SK-N-SH (cell line): ENCODE results near the gene PBX1. TPM values are rescaled to one million over a fixed set of nuclear protein-coding genes. Genes with fewer than 3 reads are reported as not detected.

Experiments
- CTCF ChIA-PET: fragments of 300-600, 350-600 bp; formaldehyde crosslinking; extraction: SDS; loops from one replicate; lab custom pipeline; 2021; lab: Yijun Ruan, JAX
- POLR2A ChIA-PET: fragments of 350-600 bp; sonication (Branson Sonifier 250); formaldehyde crosslinking; extraction: SDS; loops from one replicate; lab custom pipeline; 2020; ENCODE audit warnings: antibody characterized with exemption, inconsistent platforms; lab: Yijun Ruan, JAX
- DNase-seq: peaks from one replicate; pipeline ENCODE4 v3.0.0; 2012
- H2AFZ ChIP-seq: fragments of 200-600 bp; sonication (generic); 2 replicates; pipeline ENCODE4 v1.8.1; 2016; ENCODE audit warnings: antibody characterized with exemption, mild to moderate bottlenecking, low read depth
- H3F3A ChIP-seq: fragments of 200-600 bp; sonication (generic); replicated peaks from 2 replicates; pipeline ENCODE3; 2016; ENCODE audit warnings: antibody characterized with exemption, mild to moderate bottlenecking; ENCODE audit not compliant: insufficient read depth
- H3K27ac ChIP-seq, 2 experiments: fragments of 200-500 bp in 1 of 2; fragments of 200-600 bp in 1 of 2; sonication (Bioruptor generic) in 1 of 2; sonication (generic), shearing (Covaris generic) in 1 of 2; 2 replicates each; pipeline versions ENCODE4 v1.5.1 to v1.6.1; 2014 to 2016; ENCODE audit warnings: low read depth in 2 of 2, inconsistent platforms in 1 of 2, low read length in 1 of 2, mild to moderate bottlenecking in 1 of 2, mixed read lengths in 1 of 2
- H3K27me3 ChIP-seq: fragments of 200-600 bp; sonication (generic), shearing (Covaris generic); 2 replicates; pipeline ENCODE4 v1.6.1; 2016; ENCODE audit warnings: mixed run types; ENCODE audit not compliant: insufficient read depth
- H3K36me3 ChIP-seq, 2 experiments: fragments of 200-500 bp in 1 of 2; fragments of 200-600 bp in 1 of 2; sonication (Bioruptor generic) in 1 of 2; sonication (generic) in 1 of 2; replicated peaks in 1 of 2; 2 replicates each; pipeline versions ENCODE3 to v1.5.1; 2014 to 2016; ENCODE audit warnings: low read length in 1 of 2, mild to moderate bottlenecking in 1 of 2; ENCODE audit not compliant: insufficient read depth in 2 of 2, control insufficient read depth in 1 of 2
- H3K4me1 ChIP-seq, 2 experiments: fragments of 200-500 bp in 1 of 2; fragments of 200-600 bp in 1 of 2; sonication (Bioruptor generic) in 1 of 2; sonication (generic), shearing (Covaris generic) in 1 of 2; 2 replicates each; pipeline versions ENCODE4 v1.5.1 to v1.6.1; 2014 to 2016; ENCODE audit warnings: low read depth in 1 of 2, low read length in 1 of 2, mixed run types in 1 of 2; ENCODE audit not compliant: insufficient read depth in 2 of 2, control insufficient read depth in 1 of 2
- H3K4me2 ChIP-seq: fragments of 200-600 bp; sonication (generic), shearing (Covaris generic); 2 replicates; pipeline ENCODE4 v1.6.1; 2017; ENCODE audit warnings: mixed run types
- H3K4me3 ChIP-seq, 2 experiments: fragments of 200-500 bp in 1 of 2; fragments of 200-600 bp in 1 of 2; sonication (Bioruptor generic) in 1 of 2; sonication (generic), shearing (Covaris generic) in 1 of 2; 2 replicates each; pipeline versions ENCODE4 v1.5.1 to v1.8.1; 2014 to 2016; ENCODE audit warnings: low read depth in 2 of 2, inconsistent platforms in 1 of 2, low read length in 1 of 2, mild to moderate bottlenecking in 1 of 2, mixed read lengths in 1 of 2, moderate library complexity in 1 of 2
- H3K79me2 ChIP-seq: fragments of 200-600 bp; sonication (generic); 2 replicates; pipeline ENCODE4 v1.8.1; 2017; ENCODE audit warnings: mild to moderate bottlenecking; ENCODE audit not compliant: insufficient read depth
- H3K9ac ChIP-seq: fragments of 200-600 bp; sonication (generic); 2 replicates; pipeline ENCODE4 v1.6.1; 2017; ENCODE audit warnings: mixed run types
- H3K9me2 ChIP-seq: fragments of 200-600 bp; sonication (generic); 2 replicates; pipeline ENCODE4 v1.6.1; 2017; ENCODE audit warnings: mixed run types
- H3K9me3 ChIP-seq: fragments of 200-600 bp; sonication (generic); 2 replicates; pipeline ENCODE4 v1.6.1; 2017; ENCODE audit warnings: mixed run types, mild to moderate bottlenecking, moderate library complexity
- H4K20me1 ChIP-seq: fragments of 200-600 bp; sonication (generic); 2 replicates; pipeline ENCODE4 v1.6.1; 2017; ENCODE audit warnings: mild to moderate bottlenecking, mixed run types; ENCODE audit not compliant: insufficient read depth
- CTCF ChIP-seq: fragments of 200-600 bp; sonication (generic); IDR thresholded peaks from 2 replicates; pipeline ENCODE4 v1.6.1; 2017; ENCODE audit warnings: antibody characterized with exemption, mild to moderate bottlenecking, moderate library complexity
- ELF1 ChIP-seq: IDR thresholded peaks from 2 replicates; pipeline ENCODE4 v1.4.0; 2012
- FOSL2 ChIP-seq: IDR thresholded peaks from 2 replicates; pipeline ENCODE4 v1.4.0; 2012; ENCODE audit warnings: low read depth, mild to moderate bottlenecking, moderate library complexity, borderline replicate concordance
- FOXJ3 ChIP-seq: sonication (generic); formaldehyde crosslinking; IDR thresholded peaks from 2 replicates; pipeline ENCODE4 v1.5.1; 2020; ENCODE audit warnings: mild to moderate bottlenecking, missing genetic modification reagents
- GABPA ChIP-seq: IDR thresholded peaks from 2 replicates; pipeline ENCODE4 v1.4.0; 2012; ENCODE audit warnings: low read depth, mild to moderate bottlenecking
- NRF1 ChIP-seq: IDR thresholded peaks from 2 replicates; pipeline ENCODE4 v1.6.1; 2012; ENCODE audit warnings: low read depth, mild to moderate bottlenecking, low read length
- RCOR1 ChIP-seq: fragments of 150-350 bp; IDR thresholded peaks from 2 replicates; pipeline ENCODE4 v1.6.1; 2017; ENCODE audit warnings: antibody characterized with exemption, low read length
- REST ChIP-seq: IDR thresholded peaks from 2 replicates; pipeline ENCODE4 v1.6.1; 2012; ENCODE audit warnings: mild to moderate bottlenecking, low read depth, low read length, moderate library complexity
- TAF1 ChIP-seq: IDR thresholded peaks from 2 replicates; pipeline ENCODE4 v1.6.1; 2012; ENCODE audit warnings: low read depth, mild to moderate bottlenecking, low read length, moderate library complexity, borderline replicate concordance
- USF2 ChIP-seq: fragments of 150-350 bp; IDR thresholded peaks from 2 replicates; pipeline ENCODE4 v1.6.1; 2017; ENCODE audit warnings: antibody characterized with exemption, low read length, low read depth, borderline replicate concordance
- WGBS: methylation state at CpG from one replicate; pipeline ENCODE4 v1.1.6; 2017; ENCODE audit warnings: low lambda C conversion rate; 5-methylcytosine and 5-hydroxymethylcytosine counted together
- polyA plus RNA-seq, 3 experiments: library from polyadenylated mRNA; depleted of rRNA; stranded (reverse); fragments of >200 nt; gene quantifications; 2 replicates each; pipeline ENCODE4 v1.2.3, GENCODE V29; 2012

PBX1 gene
- polyA plus RNA-seq, 1 of the 3 experiments (the other 2 are of a cell fraction) = 27.0 TPM

- H3K27me3 ChIP-seq = no peaks in the 10 kb centered on the region
- H3K4me3 ChIP-seq = no peak overlapping the region
- H3K9me3 ChIP-seq = no peaks in the 10 kb centered on the region
- no peak overlapping the region for H3K9ac ChIP-seq
- TF ChIP-seq GABPA = no peak
- no peak for TF ChIP-seq REST
- TF ChIP-seq NRF1 = no peak
- no peak for TF ChIP-seq TAF1
- no peak for TF ChIP-seq CTCF
- no peak for TF ChIP-seq FOSL2
- TF ChIP-seq FOXJ3 (CRISPR knock-in tag) = no peak
- no peak for TF ChIP-seq RCOR1
- no peak for TF ChIP-seq ELF1
- TF ChIP-seq USF2 = no peak
- H3K79me2 ChIP-seq = no peaks in the 10 kb centered on the region
- peaks cover 0 to 6% of the 10 kb centered on the region in 2 experiments; a peak in 2 of 4 replicates for H3K4me1 ChIP-seq
- CTCF ChIA-PET = interaction anchor here (1.0 to 2.7 kb wide), 3 partner anchors 15 to 235 kb away, joined by 3 to 11 read pairs (median 11); no protein-coding TSS in a partner anchor
- no peaks in the 10 kb centered on the region for H4K20me1 ChIP-seq
- H3K27ac ChIP-seq = no peak overlapping the region
- H3F3A ChIP-seq = no peaks in the 10 kb centered on the region
- POLR2A ChIA-PET = no interaction called here
- DNase-seq = no peak
- WGBS = 80% methylated on average over 7 of the region's 7 CpGs
- H3K36me3 ChIP-seq = peaks cover 4 to 16% of the 10 kb centered on the region in 2 experiments
- no peak overlapping the region for H2AFZ ChIP-seq
- no peak overlapping the region for H3K4me2 ChIP-seq
- H3K9me2 ChIP-seq = no peaks in the 10 kb centered on the region
Observed at GRCh38 chr1:164802529-164803282, 243.7 kb downstream of the PBX1 start.
